GM21423 (cell line): ENCODE results near the gene MRNIP.

ENCODE experiments used
- ATAC-seq: cut with Tn5 transposase; IDR thresholded peaks from one replicate; pipeline ENCODE4 v1.9.1; 2021; ENCODE audit warnings: mild to moderate bottlenecking, moderate library complexity; ENCODE audit not compliant: unreplicated experiment

MRNIP gene

DNA sequence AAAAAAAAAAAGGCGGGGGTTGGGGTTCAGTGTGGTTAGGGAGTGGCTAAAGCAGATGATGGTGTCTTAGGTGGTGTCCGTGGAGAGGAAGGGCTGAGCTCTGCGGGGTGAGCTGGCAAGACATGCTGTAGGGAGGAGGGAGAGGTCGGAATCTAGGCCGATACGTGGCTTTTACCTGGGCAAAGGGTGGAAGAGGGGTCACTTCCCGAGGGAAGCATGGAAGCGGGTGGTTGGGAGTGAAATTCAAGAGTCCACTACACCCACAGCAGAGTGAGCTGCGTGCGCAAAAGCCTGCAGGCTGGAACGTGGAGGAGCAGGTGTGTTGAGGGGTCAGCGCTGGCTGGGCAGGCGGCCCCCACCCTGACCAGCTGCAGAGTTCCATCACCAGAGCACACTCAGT, 31.3 kb upstream of the MRNIP start:
- no peak for ATAC-seq

- no peak for ATAC-seq
Measured at GRCh38 chr5:179887802-179888201, 29.2 kb upstream of the MRNIP start.

- ATAC-seq = no peak
Measured at GRCh38 chr5:179887095-179887494, 28.5 kb upstream of the MRNIP start.

- no peak for ATAC-seq
Measured at GRCh38 chr5:179886190-179886911, 27.7 kb upstream of the MRNIP start.

DNA sequence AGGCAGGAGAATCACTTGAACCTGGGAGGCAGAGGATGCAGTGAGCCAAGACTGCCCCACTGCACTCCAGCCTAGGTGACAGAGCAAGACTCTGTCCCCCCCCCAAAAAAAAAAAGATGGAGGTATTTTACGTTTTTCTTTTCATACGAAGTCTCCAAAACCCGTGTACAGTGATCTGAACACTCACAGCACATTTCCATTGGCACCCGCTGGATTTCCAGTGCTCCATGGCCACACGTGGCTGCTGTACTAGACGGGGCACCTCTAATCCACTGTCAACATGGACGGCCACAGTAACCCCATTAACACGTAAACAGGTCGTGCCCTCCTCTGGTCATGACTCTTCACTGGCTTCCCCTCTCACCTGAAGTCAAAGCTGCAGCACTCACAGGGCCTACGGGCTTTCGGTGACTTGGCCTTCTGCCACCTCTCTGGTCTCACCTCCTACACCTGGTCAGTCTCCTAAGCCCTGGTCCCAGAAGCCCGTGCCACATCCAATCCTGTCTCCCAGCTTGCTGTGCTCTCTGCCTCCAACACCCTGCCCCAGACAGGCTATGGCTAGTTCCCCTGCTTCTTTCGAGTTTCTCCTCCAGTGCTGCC, 27.0 kb upstream of the MRNIP start:
- ATAC-seq = no peak

GRCh38 chr5:179883163-179883562, 24.5 kb upstream of the MRNIP start:
- no peak for ATAC-seq

DNA sequence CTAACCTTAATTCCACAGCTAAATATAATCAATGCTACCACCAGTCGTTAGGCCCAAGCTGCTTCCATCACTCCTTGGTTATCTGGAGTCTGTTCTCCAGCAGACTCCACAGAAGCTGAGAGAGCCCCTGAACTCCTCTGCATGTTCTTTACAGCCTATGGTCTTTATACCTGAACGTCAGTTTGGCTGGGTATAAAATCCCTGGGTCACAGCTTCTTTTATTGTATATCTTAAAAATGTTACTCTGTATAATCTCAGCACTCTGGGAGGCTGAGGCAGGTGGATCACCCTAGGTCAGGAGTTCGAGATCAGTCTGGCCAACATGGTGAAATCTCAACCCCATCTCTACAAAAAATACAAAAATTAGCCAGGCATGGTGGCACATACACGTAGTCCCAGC, 23.7 kb upstream of the MRNIP start:
- no peak for ATAC-seq

- ATAC-seq = no peak
Measured at GRCh38 chr5:179880848-179881590, 22.4 kb upstream of the MRNIP start.

GRCh38 chr5:179880066-179880650, 21.5 kb upstream of the MRNIP start:
- ATAC-seq = no peak

GRCh38 chr5:179879690-179880010, 21.0 kb upstream of the MRNIP start:
- no peak for ATAC-seq

DNA sequence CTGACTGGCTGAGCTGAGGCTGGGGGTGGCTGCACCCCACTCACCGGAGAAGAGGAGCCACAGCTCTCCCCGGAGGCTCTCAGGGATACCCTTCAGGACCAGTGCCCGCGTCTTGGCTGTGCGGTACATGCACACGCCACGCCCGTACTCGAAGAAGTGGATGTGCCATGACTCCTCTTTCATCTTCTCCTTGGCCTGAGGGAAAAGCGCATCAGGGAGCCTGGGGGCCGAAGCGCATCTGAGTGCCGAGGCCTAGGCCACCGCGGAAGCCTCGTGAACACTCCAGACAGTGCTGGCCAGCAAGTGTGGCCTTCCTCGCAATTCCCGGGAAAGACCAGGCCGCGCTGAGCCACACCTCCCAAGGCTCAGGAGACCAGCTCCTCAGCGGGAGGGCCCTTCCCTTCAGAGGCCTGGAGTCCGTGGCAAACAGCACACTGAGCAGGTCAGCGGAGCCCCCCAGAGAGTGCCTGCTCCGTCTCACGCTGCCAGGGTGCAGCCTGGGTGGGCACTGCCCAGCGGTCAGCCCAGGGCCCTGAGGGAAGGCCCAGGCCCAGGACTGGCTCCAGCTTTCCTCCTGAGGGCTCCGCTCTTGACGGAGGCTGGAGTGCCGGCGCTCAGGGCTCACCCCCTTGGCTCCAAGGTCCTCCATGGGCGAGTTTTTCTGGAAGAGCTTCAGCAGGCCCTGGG, 20.5 kb upstream of the MRNIP start:
- no peak for ATAC-seq

- ATAC-seq = no peak
Measured at GRCh38 chr5:179878222-179879002, 19.8 kb upstream of the MRNIP start.

DNA sequence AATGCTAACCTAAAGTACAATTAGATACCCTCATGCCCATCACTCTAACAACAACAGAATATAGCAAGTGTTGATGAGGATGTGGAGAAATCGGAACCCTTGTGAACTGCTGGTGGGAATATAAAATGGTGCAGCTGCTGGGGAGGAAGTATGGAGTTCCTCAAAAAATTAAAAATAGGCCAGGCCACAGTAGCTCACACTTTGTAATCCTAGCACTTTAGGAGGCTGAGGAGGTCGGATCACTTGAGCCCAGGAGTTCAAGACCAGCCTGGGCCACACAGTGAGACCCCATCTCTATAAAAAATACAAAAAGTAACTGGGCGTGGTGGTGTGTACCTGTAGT, 18.0 kb upstream of the MRNIP start:
- no peak for ATAC-seq

GRCh38 chr5:179875741-179876609, 17.4 kb upstream of the MRNIP start:
- no peak for ATAC-seq

- no peak for ATAC-seq
Measured at GRCh38 chr5:179874536-179875292, 16.1 kb upstream of the MRNIP start.

DNA sequence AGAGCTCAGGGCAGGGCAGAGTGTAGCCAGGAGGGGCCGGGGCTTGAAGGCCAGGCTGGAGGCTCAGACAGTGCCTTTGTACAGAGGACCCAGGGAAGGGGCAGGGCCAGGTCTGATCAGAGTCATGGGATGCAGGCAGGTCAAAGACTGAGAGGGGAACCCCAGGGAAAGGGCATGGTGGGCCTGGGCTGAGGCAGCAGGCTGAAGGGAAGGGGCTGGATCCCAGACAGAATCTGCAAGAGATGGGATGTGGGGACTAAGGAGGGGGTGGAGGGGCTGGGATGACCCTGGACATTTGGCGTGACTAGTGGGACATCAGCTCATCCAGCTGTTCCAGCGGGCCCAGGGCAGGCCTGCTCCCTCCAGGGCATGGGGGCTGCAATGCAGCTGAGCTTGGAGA, 15.5 kb upstream of the MRNIP start:
- no peak for ATAC-seq

DNA sequence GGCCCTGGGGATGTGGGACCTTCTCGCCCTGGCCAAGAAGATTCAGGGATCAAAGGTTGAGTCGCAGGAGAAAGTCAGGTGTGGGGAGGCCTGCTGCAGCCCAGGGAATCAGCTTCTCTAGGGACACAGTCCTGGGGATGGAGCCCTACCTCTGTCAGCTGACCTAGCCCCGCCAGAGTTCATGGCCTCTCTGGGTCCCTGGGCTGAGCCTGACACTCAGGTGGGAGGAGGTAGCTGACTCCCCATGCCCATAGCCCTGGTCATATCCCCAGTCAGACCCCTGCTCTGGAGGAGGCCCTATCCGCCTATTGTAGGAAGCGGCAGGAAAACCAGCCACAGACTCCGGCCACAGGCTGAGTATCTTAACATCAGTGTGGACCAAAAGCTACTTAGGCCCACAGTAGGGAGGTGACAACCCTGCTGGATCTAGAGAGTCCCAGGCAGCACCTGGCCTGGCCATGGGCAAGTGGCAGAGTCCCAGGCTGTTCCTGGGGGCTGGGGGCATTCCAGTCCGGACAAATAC, 15.0 kb upstream of the MRNIP start:
- ATAC-seq = no peak

DNA sequence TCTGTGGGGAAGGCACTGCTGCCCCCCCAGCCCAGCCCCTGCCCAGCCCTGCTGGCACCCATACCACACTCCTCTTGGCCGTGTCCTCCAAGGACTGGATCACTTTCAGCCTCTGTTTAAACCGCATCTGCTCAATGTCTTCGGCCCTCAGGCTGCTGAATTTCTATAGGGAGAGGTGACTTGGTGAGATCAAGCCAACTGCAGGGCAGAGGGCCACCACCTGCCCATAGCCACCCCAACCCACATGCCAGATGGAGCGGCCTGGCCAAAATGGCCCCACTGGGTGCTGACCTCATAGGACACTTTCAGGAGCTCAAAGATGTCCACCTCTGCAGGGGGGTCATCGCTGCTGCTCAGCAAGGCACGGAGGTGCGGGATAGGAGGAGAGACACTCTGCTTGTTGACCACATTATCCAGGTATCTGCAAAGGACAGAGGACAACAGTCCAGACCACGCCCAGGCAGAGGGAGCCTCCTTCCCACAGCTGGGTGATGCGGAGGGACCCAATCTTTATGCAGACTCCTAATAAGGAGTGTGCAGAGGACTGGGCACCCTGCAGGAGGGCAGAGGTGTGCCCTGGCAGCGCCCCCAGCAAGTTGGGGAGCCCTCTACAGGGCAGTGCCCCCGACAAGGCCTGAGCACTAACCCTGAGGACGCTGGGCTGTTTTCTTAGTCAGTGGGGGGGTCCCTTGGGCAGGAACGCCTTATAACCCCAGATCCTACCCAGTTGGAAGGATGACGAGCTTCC, 14.4 kb upstream of the MRNIP start:
- ATAC-seq = no peak
